HEK293 (cell line): ENCODE data around the gene METRNL.

Experiments
- CTCF ChIA-PET: fragments of 350-600 bp; formaldehyde crosslinking; extraction: SDS; loops from one replicate; lab custom pipeline; 2021; ENCODE audit warnings: antibody characterized with exemption; lab: Yijun Ruan, JAX
- POLR2A ChIA-PET: fragments of 300-600 bp; formaldehyde crosslinking; extraction: SDS; loops from one replicate; lab custom pipeline; 2020; ENCODE audit warnings: antibody characterized with exemption, inconsistent platforms; lab: Yijun Ruan, JAX
- H3K27ac ChIP-seq: fragments of 200-500 bp; sonication (Bioruptor generic); 2 replicates; pipeline ENCODE4 v1.5.1; 2014; ENCODE audit warnings: low read depth, low read length, control low read depth, inconsistent platforms; ENCODE audit errors: extremely low read depth
- H3K36me3 ChIP-seq, 2 experiments: fragments of 200-500 bp in 1 of 2; sonication (Bioruptor generic) in 1 of 2; 1 replicate in 1 of 2; 2 replicates in 1 of 2; pipeline ENCODE4 v1.5.1; 2014 to 2017; ENCODE audit warnings: inconsistent platforms in 2 of 2, low read length in 2 of 2; ENCODE audit not compliant: control insufficient read depth in 2 of 2, insufficient read depth in 1 of 2
- H3K4me1 ChIP-seq: fragments of 200-500 bp; sonication (Bioruptor generic); 2 replicates; pipeline ENCODE4 v1.5.1; 2014; ENCODE audit warnings: mild to moderate bottlenecking, low read length, inconsistent platforms; ENCODE audit not compliant: control insufficient read depth, insufficient read depth
- H3K4me3 ChIP-seq: 2 replicates; pipeline ENCODE4 v1.5.1; 2011; ENCODE audit warnings: low read depth, mild to moderate bottlenecking, control low read depth, low read length, moderate library complexity
- H3K9me3 ChIP-seq: fragments of 200-500 bp; sonication (Bioruptor generic); 2 replicates; pipeline ENCODE4 v1.5.1; 2014; ENCODE audit warnings: low read depth, low read length, inconsistent platforms; ENCODE audit not compliant: control insufficient read depth, insufficient read depth
- GLIS1 ChIP-seq: fragments of 450-650 bp; formaldehyde crosslinking; IDR thresholded peaks from 2 replicates; pipeline ENCODE4 v1.5.1; 2016; ENCODE audit warnings: missing biosample characterization, missing genetic modification characterization
- KLF10 ChIP-seq: fragments of 450-650 bp; IDR thresholded peaks from 2 replicates; pipeline ENCODE4 v1.5.1; 2018; ENCODE audit warnings: missing biosample characterization, mild to moderate bottlenecking, missing genetic modification characterization
- KLF7 ChIP-seq: fragments of 450-650 bp; formaldehyde crosslinking; IDR thresholded peaks from 2 replicates; pipeline ENCODE4 v1.5.1; 2016; ENCODE audit warnings: missing biosample characterization, missing genetic modification characterization, borderline replicate concordance
- KLF8 ChIP-seq: fragments of 450-650 bp; formaldehyde crosslinking; IDR thresholded peaks from 2 replicates; pipeline ENCODE4 v1.5.1; 2016; ENCODE audit warnings: missing biosample characterization, missing genetic modification characterization
- PATZ1 ChIP-seq: fragments of 450-650 bp; formaldehyde crosslinking; IDR thresholded peaks from 2 replicates; pipeline ENCODE4 v1.5.1; 2016; ENCODE audit warnings: missing biosample characterization, missing genetic modification characterization
- RBAK ChIP-seq: fragments of 450-650 bp; formaldehyde crosslinking; IDR thresholded peaks from 2 replicates; pipeline ENCODE4 v1.5.1; 2016; ENCODE audit warnings: missing biosample characterization, missing genetic modification characterization
- SP2 ChIP-seq: fragments of 450-650 bp; formaldehyde crosslinking; IDR thresholded peaks from 2 replicates; pipeline ENCODE4 v1.5.1; 2016; ENCODE audit warnings: missing biosample characterization, missing genetic modification characterization
- ZBTB20 ChIP-seq: fragments of 450-650 bp; formaldehyde crosslinking; IDR thresholded peaks from 2 replicates; pipeline ENCODE4 v1.5.1; 2016; ENCODE audit warnings: missing biosample characterization, missing genetic modification characterization
- ZBTB48 ChIP-seq: fragments of 450-650 bp; formaldehyde crosslinking; IDR thresholded peaks from 2 replicates; pipeline ENCODE4 v1.5.1; 2016; ENCODE audit warnings: missing biosample characterization, missing genetic modification characterization
- ZNF174 ChIP-seq: fragments of 450-650 bp; formaldehyde crosslinking; IDR thresholded peaks from 2 replicates; pipeline ENCODE4 v1.5.0; 2017; ENCODE audit warnings: missing biosample characterization, mild to moderate bottlenecking, missing genetic modification characterization
- ZNF292 ChIP-seq: fragments of 450-650 bp; formaldehyde crosslinking; IDR thresholded peaks from 2 replicates; pipeline ENCODE4 v1.5.1; 2016; ENCODE audit warnings: low read depth, missing biosample characterization, missing genetic modification characterization, borderline replicate concordance
- ZNF391 ChIP-seq: fragments of 450-650 bp; formaldehyde crosslinking; IDR thresholded peaks from 2 replicates; pipeline ENCODE4 v1.5.1; 2016; ENCODE audit warnings: low read depth, missing biosample characterization, missing genetic modification characterization, borderline replicate concordance
- ZNF398 ChIP-seq: fragments of 450-650 bp; formaldehyde crosslinking; IDR thresholded peaks from 2 replicates; pipeline ENCODE4 v1.5.1; 2017; ENCODE audit warnings: missing biosample characterization, missing genetic modification characterization
- ZNF488 ChIP-seq: fragments of 450-650 bp; formaldehyde crosslinking; IDR thresholded peaks from 2 replicates; pipeline ENCODE4 v1.5.1; 2016; ENCODE audit warnings: missing biosample characterization, missing genetic modification characterization
- ZNF501 ChIP-seq: fragments of 450-650 bp; formaldehyde crosslinking; IDR thresholded peaks from 2 replicates; pipeline ENCODE4 v1.5.1; 2016; ENCODE audit warnings: missing biosample characterization, missing genetic modification characterization
- ZNF521 ChIP-seq: fragments of 450-650 bp; formaldehyde crosslinking; IDR thresholded peaks from 2 replicates; pipeline ENCODE4 v1.5.1; 2017; ENCODE audit warnings: missing biosample characterization, mild to moderate bottlenecking, missing genetic modification characterization
- ZNF561 ChIP-seq: fragments of 450-650 bp; IDR thresholded peaks from 2 replicates; pipeline ENCODE4 v1.5.1; 2018; ENCODE audit warnings: missing biosample characterization, missing genetic modification characterization, borderline replicate concordance
- ZNF658 ChIP-seq: fragments of 450-650 bp; formaldehyde crosslinking; IDR thresholded peaks from 2 replicates; pipeline ENCODE4; 2016; ENCODE audit warnings: missing biosample characterization, missing genetic modification characterization
- ZNF677 ChIP-seq: fragments of 450-650 bp; IDR thresholded peaks from 2 replicates; pipeline ENCODE4 v1.5.0; 2018; ENCODE audit warnings: missing biosample characterization, mild to moderate bottlenecking, missing genetic modification characterization, moderate library complexity
- ZXDB ChIP-seq: fragments of 450-650 bp; formaldehyde crosslinking; IDR thresholded peaks from 2 replicates; pipeline ENCODE4 v1.5.1; 2016; ENCODE audit warnings: missing biosample characterization, missing genetic modification characterization
- TF ChIP-seq, protein P1 (sequence below): fragments of 450-650 bp; formaldehyde crosslinking; IDR thresholded peaks from 2 replicates; pipeline ENCODE4 v1.5.1; 2017; ENCODE audit warnings: missing biosample characterization, missing genetic modification characterization
- TF ChIP-seq, protein P2 (sequence below): fragments of 450-650 bp; formaldehyde crosslinking; IDR thresholded peaks from 2 replicates; pipeline ENCODE4 v1.5.1; 2016; ENCODE audit warnings: missing biosample characterization, missing genetic modification characterization
- TF ChIP-seq, protein P3 (sequence below): fragments of 450-650 bp; formaldehyde crosslinking; IDR thresholded peaks from 2 replicates; pipeline ENCODE4 v1.5.1; 2016; ENCODE audit warnings: missing biosample characterization, missing genetic modification characterization
- TF ChIP-seq, protein P4 (sequence below): IDR thresholded peaks from 2 replicates; pipeline ENCODE4 v1.6.1; 2011; ENCODE audit warnings: mild to moderate bottlenecking, low read depth, low read length, borderline replicate concordance

Gene METRNL

DNA sequence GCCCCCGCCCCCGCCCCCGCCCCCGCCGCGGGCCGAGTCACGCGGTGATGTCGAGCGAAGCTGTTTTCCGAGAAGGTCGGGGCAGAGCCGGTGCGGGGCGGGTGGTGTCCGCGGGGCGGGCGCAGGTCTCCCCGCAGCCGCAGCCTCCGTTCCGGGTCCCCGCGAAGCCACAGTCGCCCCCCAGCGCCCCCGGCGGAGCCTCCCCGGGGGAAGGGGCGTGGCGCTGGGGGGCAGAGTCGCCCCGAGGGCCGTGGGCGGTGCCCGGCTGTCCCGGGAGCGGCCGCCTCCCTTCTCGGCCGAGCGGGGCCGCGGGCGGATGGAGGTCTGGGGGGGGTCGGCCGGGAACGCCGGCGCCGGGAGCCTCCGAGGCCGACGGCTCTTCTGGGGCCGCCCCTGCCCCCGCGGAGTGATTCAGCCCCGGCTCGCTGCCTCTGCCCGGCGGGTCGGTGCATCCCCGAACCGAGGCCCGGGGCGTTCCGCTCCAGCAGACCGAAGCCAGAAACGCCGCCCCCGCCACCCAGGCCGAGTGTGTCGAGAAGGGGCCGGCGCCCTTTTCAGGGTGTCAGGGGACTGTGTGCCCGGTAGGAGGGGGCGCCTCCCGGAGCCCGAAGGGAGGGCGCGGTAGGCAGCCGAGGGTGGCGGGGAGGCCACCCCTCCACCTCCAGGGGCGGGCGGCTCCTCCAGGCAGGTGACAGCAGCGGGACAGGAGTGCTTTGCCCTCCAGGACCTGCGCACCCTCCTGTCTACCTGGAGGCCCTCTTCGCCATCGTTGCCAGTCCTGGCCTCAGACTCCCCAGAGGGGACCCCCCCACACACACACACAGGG is 1.7 kb downstream of the METRNL start:
- Histone ChIP-seq H3K36me3 (peaks cover 0 to 14% of the 10 kb centered on the region in 2 experiments; a peak in 1 of 3 replicates), H3K4me1 (peaks cover 7% of the 10 kb centered on the region), H3K27ac (no peak overlapping the region; the same call in 1 of the 2 replicates), H3K9me3 (no peaks in the 10 kb centered on the region), H3K4me3 (peak overlapping the region; percentile 43)
- ChIA-PET POLR2A (no interaction called here), CTCF (interaction anchor here (0.6 kb wide), 1 partner anchor 93 kb away, joined by 3 read pairs; no protein-coding TSS in a partner anchor)
- TF ChIP-seq ZNF658 (tag by site-specific recombination) (no peak), ZNF488 (tag by site-specific recombination) (no peak), ZNF398 (peak; percentile 19; the same call in 1 of the 2 replicates), ZBTB20 (tag by site-specific recombination) (peak; percentile 34; the same call in 1 of the 2 replicates), KLF7 (0 out of 2 replicates have a peak, but pooled peaks have one; percentile 11), KLF10 (tag by site-specific recombination) (peak; percentile 47; the same call in 1 of the 2 replicates), ZNF391 (tag by site-specific recombination) (no peak), ZNF561 (tag by site-specific recombination) (peak; percentile 40; the same call in 1 of the 2 replicates), ZNF174 (no peak), SP2 (tag by site-specific recombination) (no peak), RBAK (tag by site-specific recombination) (no peak), PATZ1 (tag by site-specific recombination) (peak; percentile 69), GLIS1 (peak; percentile 18; the same call in 1 of the 2 replicates), ZBTB48 (no peak), ZNF521 (no peak), ZXDB (tag by site-specific recombination) (no peak), ZNF501 (tag by site-specific recombination) (no peak), ZNF677 (tag by site-specific recombination) (no peak), KLF8 (tag by site-specific recombination) (peak; percentile 27; the same call in 1 of the 2 replicates), ZNF292 (tag by site-specific recombination) (no peak)
- TF ChIP-seq, protein P1, sequence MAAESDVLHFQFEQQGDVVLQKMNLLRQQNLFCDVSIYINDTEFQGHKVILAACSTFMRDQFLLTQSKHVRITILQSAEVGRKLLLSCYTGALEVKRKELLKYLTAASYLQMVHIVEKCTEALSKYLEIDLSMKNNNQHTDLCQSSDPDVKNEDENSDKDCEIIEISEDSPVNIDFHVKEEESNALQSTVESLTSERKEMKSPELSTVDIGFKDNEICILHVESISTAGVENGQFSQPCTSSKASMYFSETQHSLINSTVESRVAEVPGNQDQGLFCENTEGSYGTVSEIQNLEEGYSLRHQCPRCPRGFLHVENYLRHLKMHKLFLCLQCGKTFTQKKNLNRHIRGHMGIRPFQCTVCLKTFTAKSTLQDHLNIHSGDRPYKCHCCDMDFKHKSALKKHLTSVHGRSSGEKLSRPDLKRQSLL (tag by site-specific recombination) = no peak
- TF ChIP-seq, protein P2, sequence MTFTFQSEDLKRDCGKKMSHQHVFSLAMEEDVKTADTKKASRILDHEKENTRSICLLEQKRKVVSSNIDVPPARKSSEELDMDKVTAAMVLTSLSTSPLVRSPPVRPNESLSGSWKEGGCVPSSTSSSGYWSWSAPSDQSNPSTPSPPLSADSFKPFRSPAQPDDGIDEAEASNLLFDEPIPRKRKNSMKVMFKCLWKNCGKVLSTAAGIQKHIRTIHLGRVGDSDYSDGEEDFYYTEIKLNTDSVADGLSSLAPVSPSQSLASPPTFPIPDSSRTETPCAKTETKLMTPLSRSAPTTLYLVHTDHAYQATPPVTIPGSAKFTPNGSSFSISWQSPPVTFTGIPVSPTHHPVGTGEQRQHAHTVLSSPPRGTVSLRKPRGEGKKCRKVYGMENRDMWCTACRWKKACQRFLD (tag by site-specific recombination) = no peak
- TF ChIP-seq, protein P3, sequence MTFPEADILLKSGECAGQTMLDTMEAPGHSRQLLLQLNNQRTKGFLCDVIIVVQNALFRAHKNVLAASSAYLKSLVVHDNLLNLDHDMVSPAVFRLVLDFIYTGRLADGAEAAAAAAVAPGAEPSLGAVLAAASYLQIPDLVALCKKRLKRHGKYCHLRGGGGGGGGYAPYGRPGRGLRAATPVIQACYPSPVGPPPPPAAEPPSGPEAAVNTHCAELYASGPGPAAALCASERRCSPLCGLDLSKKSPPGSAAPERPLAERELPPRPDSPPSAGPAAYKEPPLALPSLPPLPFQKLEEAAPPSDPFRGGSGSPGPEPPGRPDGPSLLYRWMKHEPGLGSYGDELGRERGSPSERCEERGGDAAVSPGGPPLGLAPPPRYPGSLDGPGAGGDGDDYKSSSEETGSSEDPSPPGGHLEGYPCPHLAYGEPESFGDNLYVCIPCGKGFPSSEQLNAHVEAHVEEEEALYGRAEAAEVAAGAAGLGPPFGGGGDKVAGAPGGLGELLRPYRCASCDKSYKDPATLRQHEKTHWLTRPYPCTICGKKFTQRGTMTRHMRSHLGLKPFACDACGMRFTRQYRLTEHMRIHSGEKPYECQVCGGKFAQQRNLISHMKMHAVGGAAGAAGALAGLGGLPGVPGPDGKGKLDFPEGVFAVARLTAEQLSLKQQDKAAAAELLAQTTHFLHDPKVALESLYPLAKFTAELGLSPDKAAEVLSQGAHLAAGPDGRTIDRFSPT (tag by site-specific recombination) = peak; percentile 57; the same call in 1 of the 2 replicates
- TF ChIP-seq, protein P4, sequence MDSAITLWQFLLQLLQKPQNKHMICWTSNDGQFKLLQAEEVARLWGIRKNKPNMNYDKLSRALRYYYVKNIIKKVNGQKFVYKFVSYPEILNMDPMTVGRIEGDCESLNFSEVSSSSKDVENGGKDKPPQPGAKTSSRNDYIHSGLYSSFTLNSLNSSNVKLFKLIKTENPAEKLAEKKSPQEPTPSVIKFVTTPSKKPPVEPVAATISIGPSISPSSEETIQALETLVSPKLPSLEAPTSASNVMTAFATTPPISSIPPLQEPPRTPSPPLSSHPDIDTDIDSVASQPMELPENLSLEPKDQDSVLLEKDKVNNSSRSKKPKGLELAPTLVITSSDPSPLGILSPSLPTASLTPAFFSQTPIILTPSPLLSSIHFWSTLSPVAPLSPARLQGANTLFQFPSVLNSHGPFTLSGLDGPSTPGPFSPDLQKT = no peak
